Neural cell (in vitro differentiated cells): Measurements from ENCODE around the gene LETMD1.

Experiments
- CTCF ChIP-seq: fragments of 450-650 bp; IDR thresholded peaks from 2 replicates; pipeline ENCODE4 v1.5.1; 2014; ENCODE audit warnings: antibody characterized with exemption, mild to moderate bottlenecking, moderate library complexity; ENCODE audit not compliant: poor library complexity, severe bottlenecking
- EP300 ChIP-seq: fragments of 450-650 bp; conservative IDR thresholded peaks from 2 replicates; pipeline ENCODE4 v1.6.1; 2014; ENCODE audit warnings: antibody characterized with exemption, mild to moderate bottlenecking, moderate library complexity; ENCODE audit not compliant: poor library complexity, severe bottlenecking
- EZH2 ChIP-seq: fragments of 200-600, 300-800 bp; shearing (Covaris generic), sonication (generic); IDR thresholded peaks from 2 replicates; pipeline ENCODE4 v1.6.1; 2014; ENCODE audit warnings: antibody characterized with exemption, low read length, borderline replicate concordance, mild to moderate bottlenecking; ENCODE audit not compliant: insufficient read depth, poor library complexity, severe bottlenecking
- POLR2AphosphoS5 ChIP-seq: IDR thresholded peaks from 2 replicates; pipeline ENCODE4 v1.6.1; 2012
- RAD21 ChIP-seq: fragments of 450-650 bp; conservative IDR thresholded peaks from 2 replicates; pipeline ENCODE4 v1.6.1; 2014; ENCODE audit warnings: antibody characterized with exemption, mild to moderate bottlenecking, moderate library complexity
- SMC3 ChIP-seq: fragments of 450-650 bp; conservative IDR thresholded peaks from 2 replicates; pipeline ENCODE4 v1.6.1; 2014; ENCODE audit warnings: antibody characterized with exemption, mild to moderate bottlenecking, moderate library complexity; ENCODE audit not compliant: poor library complexity
- TAF1 ChIP-seq: IDR thresholded peaks from 2 replicates; pipeline ENCODE4 v1.6.1; 2012; ENCODE audit warnings: low read depth

GRCh38 chr12:51059086-51059485, 11.0 kb downstream of the LETMD1 start:
- TF ChIP-seq CTCF (no peak), RAD21 (no peak), EZH2 (no peak), EP300 (no peak), TAF1 (no peak), POLR2AphosphoS5 (no peak), SMC3 (no peak)
